Measurements from ENCODE around the gene RING1.
"Not testable (repeated sequence)": the region's sequence is repeated elsewhere in the genome, so short reads cannot be mapped to it uniquely, and the experiment has no call there.

Gene RING1

DNA sequence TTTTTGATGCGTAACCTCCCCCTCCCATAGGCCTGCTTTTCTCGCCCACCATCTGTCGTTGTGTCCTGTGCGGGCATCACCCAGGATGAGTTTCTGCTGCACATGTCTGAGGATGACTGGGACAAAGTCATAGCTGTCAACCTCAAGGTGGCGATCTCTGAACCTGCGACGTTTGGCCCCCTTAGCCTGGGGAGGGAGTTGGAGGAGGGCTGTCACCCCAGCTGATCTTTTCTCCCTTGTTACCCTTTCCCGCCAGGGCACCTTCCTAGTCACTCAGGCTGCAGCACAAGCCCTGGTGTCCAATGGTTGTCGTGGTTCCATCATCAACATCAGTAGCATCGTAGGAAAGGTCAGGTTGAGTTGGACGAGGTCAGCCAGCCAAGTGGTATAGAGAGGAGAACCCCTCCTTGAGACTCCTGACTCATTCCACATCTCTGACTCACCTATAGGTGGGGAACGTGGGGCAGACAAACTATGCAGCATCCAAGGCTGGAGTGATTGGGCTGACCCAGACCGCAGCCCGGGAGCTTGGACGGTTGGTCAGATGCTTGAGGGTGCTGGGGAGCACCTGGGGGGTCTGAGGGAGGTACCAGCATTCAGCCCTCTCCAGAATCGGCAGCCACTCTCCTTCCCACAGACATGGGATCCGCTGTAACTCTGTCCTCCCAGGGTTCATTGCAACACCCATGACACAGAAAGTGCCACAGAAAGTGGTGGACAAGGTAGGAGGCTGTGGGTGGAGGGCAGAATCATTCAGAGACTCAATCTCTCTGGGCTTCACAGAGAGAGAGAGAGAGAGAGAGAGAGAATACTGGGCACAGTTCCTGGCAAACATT lies 2.9 kb upstream of the RING1 start:
- DNase-seq (ENCODE audit: extremely low read depth in 1 of 2, low read depth in 1 of 2) = peak; percentile 41 to 70

GRCh38 chr6:33206027-33206863 lies 2.1 kb upstream of the RING1 start:
- DNase-seq (ENCODE audit: extremely low read depth in 1 of 2, low read depth in 1 of 2) = no peak

DNA sequence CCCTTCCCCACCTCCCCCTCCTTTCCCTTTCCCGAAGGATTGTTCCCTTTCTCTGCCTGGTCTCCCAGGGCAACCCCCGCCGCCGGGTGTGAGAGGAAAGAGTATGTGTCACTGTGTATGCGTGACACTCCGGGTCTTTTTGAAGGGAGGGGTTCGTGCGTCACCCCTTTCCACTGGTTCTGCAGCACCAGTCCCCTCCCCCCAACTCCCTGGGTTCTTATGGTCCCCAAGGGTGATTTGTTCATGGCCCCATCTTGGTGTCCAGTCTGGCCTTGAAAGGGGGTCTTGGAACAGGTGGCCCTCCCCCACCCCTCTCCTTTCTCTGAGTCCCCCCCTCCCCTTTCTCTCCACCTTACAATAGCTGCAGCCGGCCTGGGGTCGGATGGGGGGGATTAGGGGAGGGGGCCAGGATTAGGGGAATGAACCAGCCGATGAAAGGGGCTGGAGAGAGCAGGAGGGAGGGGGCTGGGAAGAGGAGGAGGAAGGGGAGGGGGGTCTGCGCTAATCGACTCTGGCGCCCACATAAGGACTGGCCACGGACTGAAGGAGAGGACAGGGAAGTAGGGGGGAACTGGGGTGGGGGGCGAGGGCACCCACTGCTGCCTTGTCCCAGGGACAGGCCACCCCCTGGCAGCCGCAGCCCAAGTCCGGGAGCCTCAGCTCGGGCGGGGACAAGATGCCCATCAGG lies 1.3 kb upstream of the RING1 start:
- no peak for DNase-seq (ENCODE audit: extremely low read depth in 1 of 2, low read depth in 1 of 2)

- no peak for DNase-seq (ENCODE audit: extremely low read depth in 1 of 2, low read depth in 1 of 2)
These were observed 679 bp upstream of the RING1 start for GRCh38 chr6:33207552-33208090.

DNA sequence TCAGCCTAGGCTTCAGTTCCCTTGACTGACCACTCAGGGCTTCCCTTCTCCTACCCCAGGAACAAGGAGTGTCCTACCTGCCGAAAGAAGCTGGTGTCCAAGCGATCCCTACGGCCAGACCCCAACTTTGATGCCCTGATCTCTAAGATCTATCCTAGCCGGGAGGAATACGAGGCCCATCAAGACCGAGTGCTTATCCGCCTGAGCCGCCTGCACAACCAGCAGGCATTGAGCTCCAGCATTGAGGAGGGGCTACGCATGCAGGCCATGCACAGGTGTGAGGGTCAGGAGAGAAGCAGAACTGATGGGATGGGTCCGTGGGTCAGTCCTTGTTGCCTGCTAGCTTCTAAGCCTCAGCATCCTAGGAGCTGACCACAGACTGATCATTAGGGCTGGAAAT lies 1.6 kb downstream of the RING1 start:
- DNase-seq (ENCODE audit: extremely low read depth in 1 of 2, low read depth in 1 of 2) = no peak

- no peak for DNase-seq (ENCODE audit: extremely low read depth in 1 of 2, low read depth in 1 of 2)
These were observed 2.8 kb downstream of the RING1 start for GRCh38 chr6:33211136-33211535.

DNA sequence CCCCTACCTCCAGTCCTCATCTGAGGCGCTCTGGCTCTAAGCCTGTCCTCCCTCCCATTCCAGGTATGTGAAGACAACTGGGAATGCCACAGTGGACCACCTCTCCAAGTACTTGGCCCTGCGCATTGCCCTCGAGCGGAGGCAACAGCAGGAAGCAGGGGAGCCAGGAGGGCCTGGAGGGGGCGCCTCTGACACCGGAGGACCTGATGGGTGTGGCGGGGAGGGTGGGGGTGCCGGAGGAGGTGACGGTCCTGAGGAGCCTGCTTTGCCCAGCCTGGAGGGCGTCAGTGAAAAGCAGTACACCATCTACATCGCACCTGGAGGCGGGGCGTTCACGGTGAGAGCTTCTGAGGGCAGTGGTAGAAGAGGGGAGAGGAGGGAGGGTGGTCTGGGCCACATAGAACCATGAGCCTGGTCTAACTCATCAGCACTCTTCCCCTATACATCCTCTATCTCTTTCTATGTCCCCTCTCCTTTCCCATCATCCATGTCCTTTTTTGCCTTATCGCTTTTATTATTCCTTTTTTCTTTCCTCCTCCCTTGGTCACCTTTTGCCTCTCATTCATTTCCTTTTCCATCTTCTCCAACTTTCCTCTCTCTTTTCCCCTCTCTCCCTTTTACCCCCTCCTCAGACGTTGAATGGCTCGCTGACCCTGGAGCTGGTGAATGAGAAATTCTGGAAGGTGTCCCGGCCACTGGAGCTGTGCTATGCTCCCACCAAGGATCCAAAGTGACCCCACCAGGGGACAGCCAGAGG lies 3.5 kb downstream of the RING1 start:
- no peak for DNase-seq (ENCODE audit: extremely low read depth in 1 of 2, low read depth in 1 of 2)

DNA sequence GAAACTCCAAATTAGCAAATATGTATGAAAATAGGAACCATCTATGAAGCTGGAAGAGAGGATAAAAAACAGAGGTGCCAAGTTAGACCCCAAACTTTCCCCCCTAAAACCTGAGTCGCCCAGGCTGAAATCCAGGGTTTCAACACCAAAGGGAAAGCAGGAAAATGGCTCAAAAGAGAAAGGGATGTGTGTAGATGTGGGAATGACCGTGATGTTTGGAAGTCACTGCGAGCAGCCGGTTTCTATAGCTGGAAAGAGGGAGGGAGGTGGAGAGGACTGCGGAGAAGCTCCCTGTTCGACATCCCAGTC lies 4.5 kb downstream of the RING1 start:
- DNase-seq (ENCODE audit: extremely low read depth in 1 of 2, low read depth in 1 of 2) = no peak

DNA sequence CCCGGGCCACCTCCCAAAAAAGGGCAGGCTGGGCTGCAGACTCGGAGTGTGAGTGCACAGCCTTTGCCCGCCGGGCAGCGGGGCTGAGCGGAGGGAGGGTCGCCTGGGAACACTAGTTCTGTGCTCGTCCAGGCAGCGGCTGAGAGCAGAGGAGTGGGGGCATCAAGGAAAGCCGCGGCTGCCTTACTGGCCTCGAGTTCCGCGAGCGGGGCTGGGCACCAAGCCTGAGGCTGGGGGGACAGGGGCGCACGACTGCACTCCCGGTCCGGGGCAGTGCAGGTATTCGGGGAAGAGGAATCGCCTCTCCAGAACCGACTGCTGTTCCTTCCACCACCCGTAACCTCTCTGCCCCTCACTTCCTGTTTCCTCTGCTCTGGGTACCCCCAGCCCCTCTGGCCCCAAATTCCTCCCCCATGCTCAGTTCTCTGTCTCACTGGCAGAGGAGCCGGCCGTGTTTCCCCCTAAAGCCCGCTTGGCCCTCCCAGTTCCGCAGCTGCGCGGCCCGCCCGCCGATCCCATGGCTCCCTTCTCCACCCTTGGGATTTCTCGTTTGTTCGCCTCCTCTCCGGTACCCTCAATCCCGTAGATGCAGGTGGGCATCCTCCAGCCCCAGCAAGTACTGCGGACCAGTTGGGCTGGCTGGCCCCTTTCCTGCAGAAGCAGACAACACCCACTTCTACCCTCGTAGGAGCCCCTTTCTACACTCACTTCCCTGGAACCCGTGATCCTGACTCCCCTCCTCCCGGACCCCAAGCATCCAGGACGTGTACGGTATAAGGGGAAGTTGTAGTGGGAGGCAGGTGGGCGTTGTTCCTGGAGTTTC lies 5.1 kb downstream of the RING1 start:
- DNase-seq (ENCODE audit: extremely low read depth in 1 of 2, low read depth in 1 of 2) = no peak

GRCh38 chr6:33213989-33214335 lies 5.7 kb downstream of the RING1 start:
- DNase-seq (ENCODE audit: extremely low read depth in 1 of 2, low read depth in 1 of 2) = no peak

DNA sequence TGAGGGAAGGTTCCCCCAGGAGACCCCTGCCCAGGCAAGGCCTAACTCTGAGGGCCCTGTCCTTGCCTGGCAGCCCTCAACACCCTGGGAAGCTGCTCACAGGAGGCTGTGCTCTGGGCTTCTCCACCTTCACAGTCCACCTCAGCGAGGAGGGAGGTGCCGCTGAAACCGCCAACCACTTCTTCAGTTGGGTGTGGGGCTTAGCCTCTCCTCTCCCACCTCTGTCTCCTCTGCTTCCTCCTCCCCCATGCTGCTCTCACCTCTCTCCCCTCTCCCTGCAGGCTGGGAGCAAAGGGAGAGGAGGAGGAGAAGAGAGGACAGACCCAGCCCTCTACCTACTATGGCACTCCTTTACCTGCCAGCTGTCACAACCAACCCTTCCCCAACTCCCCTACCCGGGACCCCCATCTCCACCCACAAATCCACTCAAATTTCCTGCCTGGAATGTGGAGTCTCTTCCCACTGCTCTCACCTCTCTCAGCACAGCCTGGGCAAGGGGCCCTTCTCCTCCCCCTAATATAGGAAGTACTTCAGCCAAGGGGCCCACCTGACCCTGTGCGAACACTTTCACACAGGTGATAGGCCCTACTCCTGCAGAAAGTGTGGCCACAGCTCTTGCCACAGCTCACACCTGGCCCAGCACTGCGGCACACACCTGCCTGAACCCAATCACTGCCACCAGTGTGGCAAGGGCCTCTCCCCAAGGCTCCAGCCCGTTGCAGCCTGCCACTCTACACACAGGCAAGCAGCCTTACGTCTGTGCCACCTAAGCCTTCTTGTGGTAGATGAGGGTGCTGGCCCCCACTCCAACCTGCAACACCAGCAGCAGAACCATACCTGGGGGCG lies 7.2 kb downstream of the RING1 start:
- DNase-seq (ENCODE audit: extremely low read depth in 1 of 2, low read depth in 1 of 2) = no peak

DNA sequence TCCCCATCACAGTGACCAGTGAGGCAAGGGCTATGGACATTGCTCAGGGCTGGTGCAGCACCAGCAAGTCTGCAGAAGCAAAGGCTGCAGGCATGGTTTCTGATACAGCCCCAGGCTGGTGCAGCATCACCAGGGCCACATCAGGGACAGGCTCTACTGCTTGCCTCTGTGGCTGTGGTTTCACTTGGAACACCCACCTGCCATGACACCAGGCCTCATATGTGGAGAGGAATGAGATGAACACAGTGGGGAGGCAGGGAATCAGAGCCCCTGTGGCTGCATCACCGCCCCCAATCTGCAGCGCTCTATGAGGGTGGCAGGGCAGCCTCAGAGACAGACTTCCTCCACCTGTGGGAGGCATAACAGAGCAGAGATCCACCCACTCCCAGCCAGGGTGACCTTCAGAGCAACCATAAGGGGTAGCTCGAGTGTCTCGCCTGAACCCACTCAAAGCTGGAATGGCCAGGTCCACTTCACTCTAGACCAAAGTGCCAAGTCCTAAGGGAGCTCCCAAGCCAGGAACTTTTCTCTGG lies 7.9 kb downstream of the RING1 start:
- no peak for DNase-seq (ENCODE audit: extremely low read depth in 1 of 2, low read depth in 1 of 2)

DNA sequence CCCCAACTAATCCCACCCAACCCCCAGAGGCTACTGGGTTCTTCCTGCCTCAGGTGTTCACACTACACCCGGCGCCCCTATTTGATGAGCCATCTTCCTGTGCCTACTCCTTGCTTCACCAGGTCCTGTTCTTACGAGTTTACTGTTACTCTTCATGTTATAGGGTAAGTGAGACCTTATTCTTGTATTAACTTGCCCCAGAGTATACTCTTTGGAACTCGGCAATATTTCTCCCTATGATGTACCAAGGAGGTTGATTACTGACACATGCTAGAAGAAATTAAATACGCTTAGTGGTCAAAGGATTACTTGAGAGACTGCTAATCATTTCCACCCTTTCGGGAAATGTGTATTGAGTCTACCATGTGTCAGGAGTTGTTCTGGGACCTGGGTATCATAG lies 8.9 kb downstream of the RING1 start:
- no peak for DNase-seq (ENCODE audit: extremely low read depth in 1 of 2, low read depth in 1 of 2)

GRCh38 chr6:33217681-33218080 lies 9.4 kb downstream of the RING1 start:
- DNase-seq (ENCODE audit: extremely low read depth in 1 of 2, low read depth in 1 of 2) = no peak

GRCh38 chr6:33226503-33227120 lies 18.3 kb downstream of the RING1 start:
- DNase-seq (ENCODE audit: extremely low read depth in 1 of 2, low read depth in 1 of 2) = not testable (repeated sequence)

DNA sequence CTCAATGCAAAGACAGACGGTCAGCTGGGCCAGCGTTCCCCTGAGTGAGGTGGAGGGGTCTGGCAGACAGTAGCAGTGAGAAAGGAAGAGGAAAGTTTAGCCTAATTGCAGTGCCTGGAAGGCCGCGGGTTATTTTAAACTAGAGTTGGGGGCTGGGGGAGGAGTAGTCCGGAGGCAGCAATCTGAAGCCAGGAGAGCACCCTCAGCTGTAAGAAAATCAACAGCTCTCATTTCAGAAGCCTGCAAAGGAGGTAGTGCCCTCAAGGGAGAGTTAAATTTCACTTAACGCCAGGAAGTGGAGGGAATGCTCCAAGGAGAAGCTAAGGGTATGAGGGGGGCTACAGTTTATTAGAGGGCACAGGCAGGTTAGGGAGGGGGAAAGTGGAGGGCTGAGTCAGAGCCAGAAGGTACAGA lies 26.9 kb downstream of the RING1 start:
- no peak for DNase-seq (ENCODE audit: extremely low read depth in 1 of 2, low read depth in 1 of 2)

GRCh38 chr6:33236328-33236727 lies 28.0 kb downstream of the RING1 start:
- no peak for DNase-seq (ENCODE audit: extremely low read depth in 1 of 2, low read depth in 1 of 2)

DNA sequence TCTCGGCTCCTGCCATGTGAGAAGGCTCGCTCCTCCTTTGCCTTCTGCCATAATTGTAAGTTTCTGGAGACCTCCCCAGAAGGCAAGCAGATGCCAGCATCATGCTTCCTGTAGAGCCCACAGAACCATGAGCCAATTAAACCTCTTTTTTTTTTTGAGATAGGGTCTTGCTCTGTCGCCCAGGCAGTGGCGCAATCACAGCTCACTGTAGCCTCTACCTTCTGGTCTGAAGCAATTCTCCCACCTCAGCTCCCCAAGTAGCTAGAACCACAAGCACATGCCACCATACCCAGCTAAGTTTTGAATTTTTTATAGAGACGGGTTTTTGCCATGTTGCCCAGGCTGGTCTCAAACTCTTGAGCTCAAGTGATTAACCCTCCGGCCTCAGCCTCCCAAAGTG lies 28.6 kb downstream of the RING1 start:
- no peak for DNase-seq (ENCODE audit: extremely low read depth in 1 of 2, low read depth in 1 of 2)

All from stimulated activated CD8-positive, alpha-beta memory T cell treated with anti-CD3 and anti-CD28 coated beads, Interleukin-7, amount 100 ng/mL, for 48 hours (primary cell).